ENCODE data around the gene CLVS2.

CLVS2 gene

GRCh38 chr6:123027408-123027807 lies 31.4 kb downstream of the CLVS2 start:
- DNase-seq = no peak

- no peak for DNase-seq
Measured at GRCh38 chr6:123028263-123028662, 32.2 kb downstream of the CLVS2 start.

GRCh38 chr6:123030282-123030681 lies 34.2 kb downstream of the CLVS2 start:
- DNase-seq = no peak

DNA sequence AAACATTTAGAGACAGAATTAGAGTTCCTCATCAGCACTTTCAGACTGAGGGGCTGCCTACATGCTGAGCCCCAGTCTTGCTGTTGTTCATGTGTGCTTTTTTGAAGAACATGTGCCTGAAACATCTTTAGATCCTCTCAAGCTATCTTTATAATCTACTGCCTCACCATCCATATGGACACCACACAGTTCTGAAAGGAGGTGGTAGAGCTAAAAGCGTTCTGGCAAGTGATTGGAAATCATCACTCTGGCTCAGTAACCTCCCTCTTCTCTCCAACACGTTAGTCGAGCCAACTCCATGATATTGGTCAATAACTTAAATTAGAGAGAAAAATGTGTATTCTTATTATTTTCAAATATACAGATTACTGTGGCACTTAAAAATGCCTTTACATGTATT lies 40.6 kb downstream of the CLVS2 start:
- no peak for DNase-seq

DNA sequence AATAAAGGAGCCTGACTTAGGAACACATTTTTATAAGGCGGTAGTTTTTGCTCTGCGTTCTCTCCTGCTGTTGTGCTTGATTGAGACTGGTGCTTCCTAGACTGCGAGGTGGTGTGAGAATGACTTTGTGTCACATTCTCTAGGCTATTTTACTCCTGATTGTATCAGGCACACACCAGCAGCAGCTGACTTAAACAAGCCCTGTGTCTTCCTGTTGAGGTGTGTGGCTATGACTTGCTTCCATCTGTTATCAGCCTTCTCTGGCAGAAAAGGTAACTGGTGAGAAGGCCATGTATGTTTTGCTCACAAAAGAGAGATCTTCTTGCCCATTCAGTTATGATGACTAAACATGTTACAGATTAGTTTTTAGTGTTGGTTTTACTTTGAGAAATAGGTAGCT lies 43.4 kb downstream of the CLVS2 start:
- no peak for DNase-seq

DNA sequence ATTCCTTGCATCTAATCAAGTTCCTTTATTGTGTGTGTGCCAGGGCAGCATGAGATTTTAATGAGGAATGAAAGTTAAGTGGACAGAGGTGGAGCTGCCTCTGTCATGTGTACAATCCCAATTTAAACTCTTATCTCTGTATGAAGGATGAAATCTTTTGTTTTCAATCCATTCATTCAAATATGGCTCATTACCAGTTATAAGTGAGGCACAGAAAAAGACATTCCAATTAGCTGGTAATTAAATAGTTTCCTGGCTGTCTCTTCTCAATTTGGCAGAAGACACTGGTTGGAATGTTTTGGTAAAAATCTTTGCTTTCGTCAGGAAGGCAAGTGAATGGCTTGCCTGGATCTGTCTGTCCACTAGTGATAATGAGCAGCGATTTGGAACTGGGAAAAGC lies 46.4 kb downstream of the CLVS2 start:
- no peak for DNase-seq

- DNase-seq = no peak
Measured at GRCh38 chr6:123044341-123044860, 48.4 kb downstream of the CLVS2 start.

DNA sequence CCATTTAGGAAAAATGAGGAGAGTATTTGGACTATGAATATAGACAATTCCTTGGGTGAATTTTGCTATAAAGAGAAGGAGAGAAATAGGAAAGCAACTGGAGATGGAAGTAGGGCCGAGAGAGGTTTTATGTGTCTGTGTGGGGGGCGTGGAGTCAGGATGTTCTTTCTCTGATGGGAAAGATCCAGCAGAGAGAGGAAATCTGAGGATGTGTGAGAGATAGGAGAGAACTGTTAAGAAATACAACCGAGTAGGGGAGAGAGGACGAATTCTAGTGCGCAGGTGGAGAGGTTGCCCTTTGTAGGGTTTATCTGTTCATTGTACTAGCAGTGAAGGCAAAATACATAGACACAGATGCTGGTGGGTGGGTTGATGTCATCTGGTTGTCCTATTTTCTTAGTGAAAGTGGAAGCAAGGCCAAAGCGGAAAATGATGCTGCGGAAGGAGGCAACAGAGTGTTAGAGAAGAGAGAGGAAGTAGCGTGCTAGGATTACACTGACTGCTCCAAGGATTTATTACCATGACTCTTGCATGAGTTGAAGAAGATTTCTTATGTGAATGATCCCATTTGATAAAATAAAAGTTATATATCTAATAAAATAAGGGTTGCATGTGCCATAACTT lies 57.7 kb downstream of the CLVS2 start:
- DNase-seq = no peak

DNA sequence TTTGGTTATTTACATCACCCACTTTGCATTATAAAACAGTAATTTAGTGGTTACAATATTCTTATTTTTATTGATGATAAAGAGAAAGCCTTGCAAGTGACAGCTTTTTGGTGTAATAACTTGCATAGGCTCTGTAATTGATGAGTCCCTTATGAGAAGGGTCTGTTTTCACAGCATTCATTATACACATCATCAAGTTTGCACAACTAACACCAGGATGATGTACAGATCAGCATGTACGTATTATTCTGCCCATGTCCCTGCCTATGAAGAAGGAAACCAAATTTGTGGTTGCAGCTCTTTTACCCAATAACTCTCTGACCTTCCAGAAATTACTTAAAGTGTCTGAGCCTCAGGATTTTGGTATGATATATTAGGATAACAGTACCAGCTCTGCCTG lies 59.2 kb downstream of the CLVS2 start:
- no peak for DNase-seq

GRCh38 chr6:123062670-123063069 lies 66.6 kb downstream of the CLVS2 start:
- no peak for DNase-seq

DNA sequence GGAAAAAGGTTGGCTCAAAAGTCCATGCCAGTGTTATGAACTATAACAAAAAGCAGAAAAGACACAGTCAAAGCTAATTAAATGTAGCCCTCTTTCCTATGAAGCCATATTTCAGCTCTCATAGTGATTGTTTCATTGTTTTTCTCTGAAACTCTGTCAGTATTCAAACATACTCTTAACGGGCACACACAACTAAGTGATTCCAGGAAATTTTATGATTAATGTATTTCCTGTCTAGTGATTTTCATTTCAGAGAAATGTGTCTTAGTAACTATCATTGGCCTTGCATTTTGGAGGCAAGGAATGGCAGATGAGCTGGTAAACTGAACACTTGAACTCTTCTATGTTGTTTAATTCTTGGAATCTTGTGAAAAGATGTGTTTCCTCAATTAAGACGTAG lies 68.0 kb downstream of the CLVS2 start:
- no peak for DNase-seq

DNA sequence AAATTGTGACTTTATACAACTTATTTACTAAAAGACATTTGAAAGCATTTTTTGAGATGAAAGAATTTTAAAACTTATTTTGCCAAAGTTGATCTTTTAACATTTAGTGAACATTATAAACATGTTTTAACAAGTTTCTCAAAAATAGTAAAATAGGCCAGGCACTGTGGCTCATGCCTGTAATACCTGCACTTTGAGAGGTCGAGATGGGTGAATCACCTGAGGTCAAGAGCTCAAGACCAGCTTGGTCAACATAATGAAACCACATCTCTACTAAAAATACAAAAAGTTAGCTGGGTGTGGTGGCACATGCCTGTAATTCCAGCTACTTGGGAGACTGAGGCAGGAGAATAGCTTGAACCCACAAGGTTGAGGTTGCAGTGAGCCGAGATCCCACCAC lies 78.6 kb downstream of the CLVS2 start:
- no peak for DNase-seq

- no peak for DNase-seq
Measured at GRCh38 chr6:123085403-123085802, 89.4 kb downstream of the CLVS2 start.

DNA sequence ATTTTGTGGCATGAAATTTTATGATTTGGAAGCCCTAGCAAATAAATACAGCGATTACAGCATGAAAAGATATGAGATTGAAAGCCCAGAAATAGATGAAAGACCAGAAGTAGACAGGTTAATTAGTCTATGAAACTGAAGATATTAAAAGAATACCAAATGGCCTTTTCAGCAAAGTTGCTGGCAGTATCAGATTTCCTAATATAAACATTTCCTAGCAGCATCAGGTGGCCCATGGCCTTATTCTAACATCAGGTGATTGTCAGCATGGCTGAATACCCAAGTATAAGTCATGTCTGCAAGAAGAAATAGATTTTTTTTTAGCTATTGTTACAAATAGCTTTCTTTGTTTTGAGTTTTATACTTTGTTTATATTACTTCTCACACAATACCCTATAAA lies 93.2 kb downstream of the CLVS2 start:
- no peak for DNase-seq

DNA sequence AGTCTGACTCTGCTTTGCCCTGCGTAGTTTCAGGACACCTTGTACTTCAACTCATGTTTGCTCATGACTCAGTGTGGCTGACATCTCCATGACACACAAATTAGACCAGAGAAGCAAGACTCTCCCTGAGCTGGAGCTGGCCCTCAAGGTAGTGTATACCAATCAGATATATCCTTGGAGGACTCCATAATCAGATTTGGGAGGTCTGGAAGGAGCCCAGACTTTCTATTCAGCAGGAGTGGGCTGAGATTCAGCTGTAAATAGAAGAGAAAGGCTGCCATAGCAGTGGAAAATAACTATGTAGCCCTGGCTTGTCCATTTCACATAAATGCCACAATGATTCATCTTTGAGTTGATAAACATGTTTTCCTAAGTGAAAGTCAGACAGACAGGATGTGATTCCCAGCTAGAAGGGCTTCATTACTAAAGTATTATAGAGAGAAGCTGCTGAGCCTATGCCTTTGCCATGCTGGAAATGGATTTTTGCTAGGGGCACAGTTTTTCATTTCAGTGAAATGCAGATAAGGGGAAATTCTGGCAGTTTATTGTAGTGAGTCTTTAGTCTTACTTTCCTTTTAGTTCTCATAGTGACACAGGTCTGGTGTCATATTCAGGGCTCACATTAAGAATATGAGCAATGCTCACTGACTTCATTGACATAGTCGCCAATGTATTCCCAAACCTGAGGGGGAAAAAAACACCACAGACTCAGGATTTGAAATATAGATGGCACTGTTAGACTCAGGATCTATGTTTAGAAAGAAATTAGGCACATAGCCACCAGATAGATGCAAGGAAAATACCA lies 95.3 kb downstream of the CLVS2 start:
- DNase-seq = no peak

GRCh38 chr6:123091896-123092271 lies 95.8 kb downstream of the CLVS2 start:
- DNase-seq = no peak

GRCh38 chr6:123094795-123095194 lies 98.8 kb downstream of the CLVS2 start:
- DNase-seq = no peak

- DNase-seq = no peak
Measured at GRCh38 chr6:123105561-123105960, 109.5 kb downstream of the CLVS2 start.

DNA sequence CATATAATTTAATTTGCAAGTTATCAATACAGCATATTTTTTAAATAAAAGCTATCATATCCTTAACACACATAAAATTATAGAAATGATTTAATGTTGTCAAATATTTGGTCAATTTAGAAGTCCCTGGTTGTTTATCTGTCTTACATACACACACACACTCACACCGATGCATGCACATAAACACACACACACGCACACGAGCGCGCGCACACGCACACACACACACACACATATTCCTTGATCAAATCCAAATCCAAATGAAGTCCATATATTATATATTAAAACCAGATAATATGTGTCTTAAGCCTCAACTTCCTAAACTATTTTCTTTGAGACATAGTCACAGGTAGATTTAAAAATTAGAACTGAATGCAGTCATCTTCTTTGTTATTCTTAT lies 120.3 kb downstream of the CLVS2 start:
- DNase-seq = no peak

GRCh38 chr6:123117145-123117908 lies 121.3 kb downstream of the CLVS2 start:
- DNase-seq = no peak

DNA sequence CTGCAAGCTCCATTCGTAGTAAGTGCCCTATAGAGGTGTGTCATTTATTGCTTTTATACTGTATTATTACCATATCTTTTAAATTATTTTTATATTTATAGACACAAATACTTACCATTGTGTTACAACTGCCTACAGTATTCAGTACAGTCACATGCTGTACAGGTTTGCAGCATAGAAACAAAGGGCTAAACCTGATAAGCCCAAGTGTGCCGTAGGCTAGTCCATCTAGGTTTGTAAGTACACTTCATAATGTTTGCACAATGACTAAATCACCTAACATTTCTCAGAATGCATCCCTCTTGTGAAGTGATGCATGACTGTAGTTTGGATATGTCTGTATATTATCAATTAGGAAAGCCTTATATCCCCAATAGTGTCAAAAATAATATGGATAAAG lies 122.8 kb downstream of the CLVS2 start:
- no peak for DNase-seq
